Activated CD4-positive, CD25-positive, alpha-beta regulatory T cell treated with anti-CD3 and anti-CD28 coated beads, Interleukin-2, amount 50 U/mL, for 24 hours (primary cell): ENCODE results near the gene FOXC1.
A peak's percentile ranks its signal among the peaks of the same experiment; 100 is the strongest.

ENCODE experiments used
- ATAC-seq, 2 donors: fragments of 150-1000 bp; cut with Tn5 transposase; one replicate each; pipeline ENCODE4 v1.10.0; 2021; ENCODE audit warnings: mild to moderate bottlenecking in 1 of 2, moderate library complexity in 1 of 2

The FOXC1 gene

DNA sequence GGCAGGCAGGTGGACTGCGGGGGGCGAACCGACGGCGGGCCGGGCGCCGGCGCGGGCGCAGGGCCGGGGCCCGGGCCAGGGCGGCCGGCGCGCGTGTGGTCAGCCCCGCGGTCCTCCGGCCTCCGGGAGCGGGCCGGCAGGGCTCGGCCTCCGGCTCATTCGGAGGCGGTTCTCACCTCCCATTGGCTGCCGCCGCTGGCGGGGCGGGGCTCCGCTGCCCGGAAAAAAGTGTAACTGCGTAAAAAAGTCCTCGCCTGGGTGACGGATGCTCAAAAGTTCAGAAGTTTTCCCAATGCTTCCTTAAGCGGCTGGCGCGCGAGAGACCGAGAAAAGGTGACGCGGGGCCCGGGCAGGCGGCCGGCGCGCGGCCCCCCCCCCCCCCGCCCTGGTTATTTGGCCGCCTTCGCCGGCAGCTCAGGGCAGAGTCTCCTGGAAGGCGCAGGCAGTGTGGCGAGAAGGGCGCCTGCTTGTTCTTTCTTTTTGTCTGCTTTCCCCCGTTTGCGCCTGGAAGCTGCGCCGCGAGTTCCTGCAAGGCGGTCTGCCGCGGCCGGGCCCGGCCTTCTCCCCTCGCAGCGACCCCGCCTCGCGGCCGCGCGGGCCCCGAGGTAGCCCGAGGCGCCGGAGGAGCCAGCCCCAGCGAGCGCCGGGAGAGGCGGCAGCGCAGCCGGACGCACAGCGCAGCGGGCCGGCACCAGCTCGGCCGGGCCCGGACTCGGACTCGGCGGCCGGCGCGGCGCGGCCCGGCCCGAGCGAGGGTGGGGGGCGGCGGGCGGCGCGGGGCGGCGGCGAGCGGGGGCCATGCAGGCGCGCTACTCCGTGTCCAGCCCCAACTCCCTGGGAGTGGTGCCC lies at the start of gene FOXC1:
FOXC1 (plus strand) TSS at position 268 of the 849 bp plus-strand sequence; CDS start at position 799, 531 bp downstream.
- peak in 1 of 2 donors; percentile 8 for ATAC-seq

DNA sequence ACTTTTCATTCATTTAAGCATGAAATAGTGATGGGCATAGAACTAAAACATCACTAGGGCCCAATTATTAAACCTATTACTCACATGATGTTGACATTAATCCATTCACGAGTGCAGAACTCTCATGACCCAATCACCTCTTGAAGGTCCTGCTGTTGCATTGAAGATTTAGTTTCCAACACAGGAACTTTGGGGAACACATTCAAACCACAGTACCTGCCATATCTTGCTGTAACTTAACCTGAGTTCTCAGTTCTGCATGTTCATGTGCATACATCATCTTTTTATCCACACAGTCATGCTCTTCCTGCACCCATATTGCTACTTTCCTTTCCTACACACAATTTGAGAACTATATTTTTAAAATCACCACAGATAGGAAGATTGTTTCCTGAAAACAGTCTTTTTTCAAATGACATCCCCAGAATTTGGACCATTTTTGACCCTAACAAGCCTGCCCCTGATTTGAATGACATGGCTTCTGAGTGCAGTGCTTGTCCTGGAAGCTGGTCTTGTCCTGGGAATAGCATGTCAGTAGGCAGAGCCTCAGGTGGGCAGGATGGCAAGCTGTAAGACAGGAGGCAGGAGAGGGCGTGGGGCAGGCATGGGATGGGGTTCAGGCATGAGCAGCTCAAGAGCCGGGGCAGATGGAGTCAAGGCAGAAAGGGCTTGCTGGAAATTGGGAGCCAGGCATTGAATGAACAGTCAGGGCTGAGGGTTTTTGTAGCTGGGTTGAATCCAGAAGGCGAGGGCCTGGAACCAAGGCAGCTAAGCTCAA lies 49.2 kb upstream of the FOXC1 start:
- ATAC-seq, result no peak

DNA sequence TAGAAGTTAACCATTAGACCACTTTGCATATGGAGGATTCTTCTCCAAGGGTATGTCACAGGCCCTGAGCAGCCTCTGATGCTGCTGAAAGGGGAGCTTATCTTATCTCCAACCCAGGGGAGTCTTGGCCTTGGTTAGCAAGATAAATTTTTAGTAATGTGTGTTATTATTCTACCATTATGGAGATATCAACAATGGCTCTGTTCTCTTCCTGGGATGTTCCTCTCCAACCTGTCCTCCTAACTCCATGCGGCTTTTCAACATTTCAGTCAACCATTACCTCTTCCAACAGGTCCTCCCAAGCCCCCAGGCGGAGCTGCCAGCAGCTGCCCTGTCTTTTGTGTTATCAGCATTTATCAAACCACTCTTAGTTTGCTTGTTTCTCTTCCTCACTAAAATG lies 48.4 kb upstream of the FOXC1 start:
- no peak for ATAC-seq

DNA sequence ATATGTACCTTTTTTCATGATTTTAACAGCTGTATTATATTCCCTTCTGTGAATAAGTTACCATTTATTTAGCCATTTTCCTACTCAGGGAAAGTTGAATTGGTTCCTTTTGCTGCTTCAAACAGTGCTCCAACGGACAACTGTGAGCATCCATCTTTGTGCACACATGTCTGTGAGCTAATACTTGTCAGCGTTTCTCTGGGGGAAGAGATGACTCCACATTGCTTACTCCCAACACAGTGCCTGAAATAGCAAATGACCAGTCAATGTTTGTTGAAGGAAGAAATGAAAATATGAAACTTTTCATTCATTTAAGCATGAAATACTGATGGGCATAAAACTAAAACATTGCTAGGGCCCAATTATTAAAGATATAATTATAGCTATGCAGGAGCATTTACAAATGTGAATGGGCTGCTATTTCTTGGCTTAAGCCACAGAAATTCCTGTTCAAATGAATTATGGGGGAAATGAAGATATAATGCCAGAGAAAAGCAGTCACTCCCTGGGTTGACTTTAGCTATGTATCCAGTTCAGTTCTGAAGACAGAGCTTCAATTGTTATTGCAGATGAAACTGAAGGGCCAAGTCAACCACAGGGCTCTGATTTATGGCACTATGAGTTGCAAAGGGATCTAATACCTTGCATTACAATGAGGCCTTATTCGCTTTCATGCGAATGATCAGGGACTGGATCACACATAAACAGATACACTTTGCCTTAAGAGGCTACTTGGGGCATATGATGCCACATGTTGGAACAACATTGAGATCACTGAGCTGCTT lies 47.4 kb upstream of the FOXC1 start:
- no peak for ATAC-seq

DNA sequence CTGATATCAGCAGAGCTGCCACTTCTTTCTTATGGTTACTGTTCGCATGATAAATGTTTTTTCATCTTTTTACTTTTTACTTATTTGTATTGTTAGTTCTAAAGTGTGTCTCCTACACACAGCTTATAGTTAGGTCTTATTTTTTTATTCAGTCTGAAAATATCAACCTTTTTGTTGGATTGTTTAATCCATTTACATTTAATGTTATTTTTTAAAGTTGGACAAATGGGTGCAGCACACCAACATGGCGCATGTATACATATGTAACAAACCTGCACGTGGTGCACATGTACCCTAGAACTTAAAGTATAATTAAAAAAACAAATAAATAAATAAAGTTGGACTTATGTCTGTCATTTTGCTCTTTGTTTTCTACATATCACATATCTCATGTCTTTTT lies 40.3 kb upstream of the FOXC1 start:
- ATAC-seq, result no peak

DNA sequence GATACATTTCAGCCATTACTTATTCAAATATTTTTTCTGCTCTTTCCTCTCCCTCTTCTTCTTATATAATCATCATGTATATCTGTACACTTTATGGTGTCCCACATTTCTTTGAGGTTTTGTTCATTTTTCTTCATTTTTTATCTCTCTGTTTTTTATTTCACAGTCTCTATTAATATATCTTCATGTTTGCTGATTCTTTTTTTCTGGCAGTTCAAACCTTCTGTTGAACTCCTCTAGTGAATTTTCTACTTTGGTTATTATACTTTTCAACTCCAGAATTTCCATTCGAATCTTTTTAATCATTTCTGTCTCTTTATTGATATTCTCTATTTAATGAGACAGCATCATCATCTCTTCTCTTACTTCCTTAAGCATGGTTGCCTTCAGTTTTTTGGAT lies 38.9 kb upstream of the FOXC1 start:
- no peak for ATAC-seq

DNA sequence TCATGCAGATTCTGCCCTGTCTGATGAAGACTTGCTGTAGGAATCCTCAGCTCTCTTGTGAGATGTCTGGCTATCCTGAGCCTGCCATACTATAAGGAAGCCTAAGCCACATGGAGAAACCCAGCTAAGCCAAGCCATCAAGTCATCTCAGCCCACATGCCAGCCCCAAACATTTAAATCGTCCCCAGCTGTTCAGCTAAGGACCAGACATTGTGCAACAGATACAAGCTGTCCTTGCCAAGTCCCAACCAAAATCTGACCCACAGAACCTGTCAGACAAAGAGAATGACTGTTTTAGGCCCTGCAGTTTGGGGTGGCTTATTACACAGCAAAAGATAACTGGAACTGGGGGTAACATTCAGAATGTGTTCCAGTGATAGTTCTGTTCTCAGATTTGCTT lies 36.8 kb upstream of the FOXC1 start:
- no peak for ATAC-seq

DNA sequence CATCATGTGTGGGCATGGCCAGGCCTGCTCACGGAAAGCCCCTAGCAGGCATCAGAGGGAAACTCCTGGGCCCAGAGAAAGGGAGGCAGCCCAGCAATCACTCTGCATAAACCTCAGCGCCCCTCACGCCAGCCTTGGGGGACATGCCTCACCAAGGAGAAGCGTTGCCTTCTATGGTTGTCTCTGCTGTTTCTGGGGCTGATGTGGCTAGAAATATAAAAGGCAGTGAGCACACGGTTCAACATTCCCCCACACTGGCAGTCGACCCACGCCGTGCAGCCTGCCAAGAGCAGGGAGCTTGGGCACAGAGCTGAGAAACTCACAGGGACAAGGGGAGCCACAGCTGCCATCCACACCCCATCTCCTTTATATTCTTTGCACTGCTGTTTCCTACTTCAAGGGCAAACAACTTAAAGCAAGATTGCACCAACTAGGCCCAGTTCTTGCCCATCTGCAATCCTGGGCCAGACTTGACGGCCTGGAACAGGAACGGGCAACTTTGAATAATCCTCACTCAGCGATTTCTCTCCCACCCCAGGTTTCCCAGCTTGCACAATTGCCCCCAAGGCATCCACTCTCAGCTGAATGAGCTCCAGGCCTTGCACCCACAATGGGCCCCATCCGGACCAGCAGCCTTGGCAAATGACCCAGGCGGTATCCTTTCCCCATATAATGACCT lies 35.5 kb upstream of the FOXC1 start:
- ATAC-seq, result no peak

DNA sequence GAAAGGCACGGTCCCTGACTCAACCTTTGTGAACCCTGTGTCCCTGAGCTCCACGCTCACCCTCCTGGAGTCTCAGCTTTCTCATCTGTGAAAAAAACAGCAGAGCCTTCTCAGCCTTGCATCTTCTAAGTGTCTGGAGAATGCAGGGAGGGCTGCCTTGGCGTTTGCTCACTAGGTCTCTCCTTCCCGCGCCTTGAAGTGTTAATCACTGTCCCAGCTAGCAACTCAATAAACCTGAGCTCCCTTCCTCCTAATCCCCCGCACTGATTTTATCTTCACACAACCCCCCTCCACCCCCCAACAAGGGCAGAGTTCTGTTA lies 34.9 kb upstream of the FOXC1 start:
- ATAC-seq, result no peak

DNA sequence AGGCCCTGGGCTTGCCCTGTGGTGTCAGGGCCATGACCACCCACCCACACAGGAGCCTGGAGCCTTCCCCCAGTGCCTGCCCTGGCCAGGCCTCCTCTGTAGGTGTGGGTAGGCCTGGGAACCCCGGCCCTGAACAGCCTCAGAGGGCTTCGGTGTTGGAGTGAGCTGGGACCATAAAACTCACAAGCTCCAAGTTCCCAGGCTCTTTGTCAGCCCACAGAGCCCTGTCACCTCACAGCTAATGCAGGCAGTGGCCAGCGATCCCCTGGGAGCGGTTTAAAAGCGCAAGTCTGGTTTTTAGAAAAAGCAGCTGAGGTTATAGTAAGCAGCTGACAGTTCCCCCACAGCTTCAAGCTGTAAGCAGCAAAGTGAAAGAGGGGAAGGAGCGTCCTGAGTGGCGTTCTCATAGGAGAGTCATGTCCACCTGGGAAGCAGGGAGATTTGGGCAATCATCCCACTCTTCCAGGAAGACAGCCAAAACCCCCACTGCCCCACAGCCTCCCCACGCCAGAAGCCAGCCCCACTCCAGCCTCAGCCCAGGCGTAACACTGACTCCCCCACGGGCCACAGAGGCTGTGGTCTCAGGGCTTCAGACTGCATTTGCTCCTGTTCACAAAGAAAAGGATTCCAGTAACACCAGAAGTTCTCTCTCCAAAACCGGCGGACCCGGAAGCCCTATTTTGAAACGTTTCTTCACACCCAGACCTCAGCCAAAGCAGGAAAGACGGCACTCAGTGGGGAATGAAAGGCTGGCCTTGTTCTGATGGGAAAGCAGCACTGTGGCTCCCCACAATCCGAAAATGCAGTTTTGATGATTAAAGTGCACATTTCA lies 34.3 kb upstream of the FOXC1 start:
- ATAC-seq, result no peak

DNA sequence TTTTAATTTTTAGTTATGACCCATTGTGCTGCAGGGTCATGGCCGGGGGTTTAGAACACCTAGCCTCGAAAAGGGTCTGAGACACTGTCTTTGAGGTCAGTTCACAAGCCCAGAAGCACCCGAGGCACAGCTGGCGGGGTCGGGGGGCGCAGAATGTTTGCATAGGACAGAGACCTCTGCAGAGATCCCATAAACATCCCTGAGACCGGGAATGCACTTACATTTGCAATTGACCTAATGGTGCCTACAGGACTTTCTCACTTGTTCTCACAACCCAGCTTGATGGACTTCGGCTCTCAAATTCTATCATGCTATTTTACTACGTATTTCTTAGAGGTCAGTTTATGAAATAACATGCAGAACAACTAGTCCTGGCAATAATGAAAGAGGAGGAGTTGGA lies 33.5 kb upstream of the FOXC1 start:
- ATAC-seq, result no peak

DNA sequence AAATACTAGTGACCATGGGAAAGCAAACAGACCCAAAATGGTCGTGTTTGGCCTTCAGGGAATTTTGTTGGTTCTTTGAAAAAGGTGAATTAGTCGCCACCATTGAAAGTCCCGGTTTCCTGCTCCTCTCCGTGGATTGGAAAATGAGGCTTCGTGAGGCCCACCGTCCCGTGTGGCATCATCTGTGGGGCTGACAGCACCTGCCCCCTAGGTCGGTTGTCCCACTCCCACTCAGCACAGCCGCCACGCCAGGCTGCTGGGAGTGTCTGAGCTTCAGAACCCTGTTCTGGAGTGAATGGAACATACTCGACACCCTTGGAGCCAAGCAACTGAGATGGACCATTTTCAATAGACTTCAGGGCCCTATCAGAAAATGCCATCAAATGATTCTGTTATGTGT lies 33.0 kb upstream of the FOXC1 start:
- no peak for ATAC-seq

DNA sequence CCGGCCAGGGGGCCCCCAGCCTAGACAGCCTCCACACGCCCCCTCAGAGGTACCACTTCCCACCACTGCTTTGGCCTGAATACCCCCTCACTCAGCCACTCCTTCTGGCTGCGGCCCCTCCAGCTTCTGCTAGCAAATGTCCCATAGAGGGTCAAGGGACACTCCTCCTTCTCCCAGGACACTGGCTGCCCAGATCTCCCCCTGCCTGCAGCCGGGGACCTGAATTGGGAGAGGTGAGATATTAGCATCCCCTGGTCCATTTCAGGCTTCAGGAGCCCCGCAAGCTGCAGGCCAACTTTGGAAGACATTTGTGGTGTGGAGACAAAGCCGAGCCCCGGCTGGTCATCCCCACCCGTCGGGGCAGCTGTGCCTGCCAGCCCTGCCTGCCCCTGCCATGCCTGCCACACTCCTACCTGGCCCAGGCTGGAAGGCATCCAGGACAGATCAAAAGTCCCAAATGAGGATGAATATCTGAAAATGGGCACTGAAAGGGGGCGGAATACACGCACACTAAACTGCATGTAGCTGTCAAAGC lies 32.5 kb upstream of the FOXC1 start:
- no peak for ATAC-seq

DNA sequence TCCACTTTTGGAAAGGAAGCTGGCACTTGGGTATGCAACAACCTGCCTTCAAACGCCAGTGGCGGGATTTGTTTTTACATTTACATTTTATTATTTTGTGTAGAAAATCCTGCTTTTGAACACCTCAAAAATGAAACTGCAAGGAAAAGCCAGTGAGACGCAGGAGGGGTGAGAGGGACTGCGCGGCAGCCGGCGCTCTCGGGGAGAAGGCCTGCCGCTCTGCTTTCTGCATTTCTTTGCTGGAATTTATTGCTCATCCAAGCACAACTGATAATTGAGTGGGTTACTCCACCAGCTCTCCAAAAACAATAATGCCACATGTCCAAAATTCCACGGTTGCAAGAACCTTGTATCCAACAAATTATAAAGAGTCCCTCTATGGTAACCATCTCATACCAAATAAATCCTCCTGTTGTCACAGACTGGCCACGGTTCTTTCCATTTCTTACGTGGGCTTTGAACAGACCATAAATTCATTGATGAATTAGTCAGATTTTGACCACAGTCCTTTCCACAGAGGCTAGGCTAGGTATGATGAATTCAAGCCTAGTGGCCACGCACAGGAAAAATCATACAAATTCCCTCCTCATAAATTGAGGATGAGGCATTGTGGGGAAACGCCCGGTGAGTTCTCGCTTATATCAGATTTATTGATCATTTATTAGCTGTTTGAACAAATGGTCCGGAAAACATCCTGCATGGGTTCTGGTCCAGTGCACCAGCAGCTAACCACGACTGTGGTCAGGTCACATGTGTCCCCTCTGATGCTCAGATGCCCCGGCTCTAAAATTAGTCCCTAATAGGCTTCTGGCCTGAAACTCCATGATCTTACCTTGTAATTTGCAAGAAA lies 31.6 kb upstream of the FOXC1 start:
- ATAC-seq, result no peak

DNA sequence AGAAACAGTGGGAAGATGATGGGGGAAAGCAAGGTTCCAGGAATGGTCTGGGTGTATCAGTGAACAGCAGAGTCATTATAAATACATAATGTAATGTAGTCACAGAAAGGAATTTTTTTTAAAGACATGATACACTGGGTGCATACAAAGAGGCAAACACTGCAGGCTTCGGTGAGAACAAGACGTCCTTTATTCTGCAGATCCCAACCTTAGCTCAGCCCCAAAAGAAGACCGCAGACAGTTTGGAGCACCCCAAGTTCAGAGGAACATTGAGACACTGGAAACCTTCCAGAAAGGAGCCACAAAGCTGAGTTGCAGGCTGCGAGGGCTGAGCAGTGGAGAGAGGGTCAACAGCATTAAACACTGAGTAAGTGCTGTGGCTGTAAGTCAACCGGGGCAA lies 30.6 kb upstream of the FOXC1 start:
- no peak for ATAC-seq

DNA sequence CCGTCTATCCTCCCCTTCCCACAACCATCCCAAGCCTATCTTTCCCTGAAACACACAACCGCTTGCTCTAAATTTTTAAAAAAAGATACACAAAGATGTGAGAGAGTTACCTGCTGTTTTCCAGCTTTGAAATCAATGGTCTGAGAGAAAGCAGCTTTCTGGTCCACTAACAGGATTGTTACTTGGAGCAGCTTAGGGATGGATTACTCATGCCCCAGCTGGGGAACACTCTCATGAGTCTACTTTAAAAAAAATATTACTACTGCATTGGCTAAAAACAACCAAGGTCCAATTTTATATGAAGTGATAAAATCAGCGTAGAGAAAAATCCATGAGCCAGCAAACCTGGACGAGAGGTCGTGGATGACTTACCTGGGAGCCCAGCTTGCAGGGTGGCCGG lies 29.6 kb upstream of the FOXC1 start:
- ATAC-seq, result no peak

DNA sequence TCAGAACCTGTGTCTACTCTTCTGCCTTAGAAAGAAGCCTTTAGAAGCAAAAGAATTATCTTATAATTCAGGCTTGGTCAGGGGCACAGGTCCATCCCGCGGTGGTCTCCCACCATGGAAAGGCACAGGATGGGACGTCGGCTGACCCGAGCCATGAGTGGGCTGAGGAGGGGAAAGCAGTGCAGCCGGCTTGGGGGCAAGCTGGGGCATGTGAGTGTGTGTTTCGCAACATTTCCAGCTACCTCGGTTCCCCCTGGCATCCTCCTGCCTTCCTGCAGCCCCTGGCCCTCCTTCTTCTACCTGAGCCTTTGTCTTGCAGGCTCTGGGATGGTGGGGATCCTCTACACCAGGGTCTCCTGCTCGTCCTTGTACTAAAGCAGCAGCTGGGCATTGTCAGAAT lies 29.1 kb upstream of the FOXC1 start:
- ATAC-seq, result no peak

DNA sequence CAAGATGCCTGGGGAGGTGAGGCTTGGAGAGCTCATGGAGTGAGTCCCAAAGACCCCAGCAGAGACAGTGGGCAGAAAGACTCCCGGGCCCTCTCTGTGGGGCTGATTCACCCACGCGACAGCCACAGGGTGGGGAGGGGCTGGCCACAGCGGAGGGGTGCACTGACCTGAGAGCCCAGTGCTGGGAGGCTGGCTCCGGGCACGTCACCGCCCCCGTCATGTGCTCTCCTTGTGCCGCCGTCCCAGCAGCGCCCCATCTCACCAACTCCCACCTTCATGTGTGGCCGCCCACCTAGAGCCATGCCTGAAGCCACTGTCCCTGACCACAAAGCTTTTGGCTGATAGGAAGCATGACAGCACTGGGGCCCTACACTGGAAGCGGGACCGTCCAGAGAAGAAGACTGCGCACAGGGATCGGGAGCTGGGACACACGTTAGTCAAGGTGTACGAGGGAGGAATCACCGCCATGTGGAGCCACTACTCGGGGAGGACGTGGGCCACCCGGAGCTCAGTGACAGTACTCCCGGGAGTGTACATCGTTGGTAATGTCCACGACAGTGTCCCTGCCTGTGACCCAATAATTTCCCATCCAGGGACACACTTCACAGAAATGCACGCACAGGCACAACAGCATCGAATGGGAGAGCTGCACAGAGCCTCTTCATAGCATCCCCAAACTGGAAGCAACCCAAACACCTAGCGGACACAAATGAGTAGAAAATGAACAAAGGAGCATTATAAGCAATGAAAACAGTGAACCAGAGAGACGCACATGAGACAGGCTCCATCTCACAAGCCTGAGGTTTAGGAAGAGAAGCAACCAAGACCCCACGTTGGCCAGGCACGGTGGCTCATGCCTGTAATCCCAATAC lies 28.4 kb upstream of the FOXC1 start:
- ATAC-seq, result no peak

DNA sequence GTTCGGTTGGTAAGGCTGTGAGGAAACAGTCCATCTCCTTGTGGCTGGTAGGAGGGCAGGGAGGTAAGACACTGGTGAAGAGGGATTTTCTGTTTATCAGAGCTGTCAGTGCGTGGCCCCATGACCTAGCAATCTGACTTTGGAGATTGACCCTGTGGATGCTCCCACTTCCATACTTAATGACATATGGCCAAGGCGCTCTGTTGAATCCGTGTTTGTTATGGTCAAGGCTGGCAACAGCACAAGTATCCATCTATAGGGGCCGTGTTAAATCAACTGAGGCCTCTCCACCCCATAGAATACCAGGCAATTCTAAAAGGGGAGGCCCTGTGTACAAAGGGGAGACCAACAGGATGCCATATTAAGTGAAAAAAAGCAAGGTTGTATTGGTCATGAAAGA lies 25.6 kb upstream of the FOXC1 start:
- ATAC-seq, result no peak
